ENCODE data around the gene SMAD5.

The SMAD5 gene

GRCh38 chr5:136133222-136133921 lies 727 bp downstream of the SMAD5 start:
- H3K18ac ChIP-seq (ENCODE audit: low read depth in 1 of 2, low read length in 2 of 2) = peak overlapping the region; percentile 97
- H2BK5ac ChIP-seq (ENCODE audit: low read depth, low read length, poor library complexity, severe bottlenecking) = peak overlapping the region; percentile 63
- H4K8ac ChIP-seq (ENCODE audit: low read length) = peak overlapping the region; percentile 90
- H2BK12ac ChIP-seq (ENCODE audit: low read length in 2 of 2) = no peak overlapping the region
- peak overlapping the region; percentile 87 to 99 for H3K14ac ChIP-seq (ENCODE audit: low read length in 2 of 2)
- H3K27me3 ChIP-seq (ENCODE audit: control insufficient read depth in 1 of 2, insufficient read depth in 1 of 2, low read length in 2 of 2) = no peaks in the 10 kb centered on the region
- WGBS = under 1% methylated on average over 32 of the region's 32 CpGs
- H3K4me3 ChIP-seq (ENCODE audit: insufficient read depth in 1 of 2, low read depth in 1 of 2, low read length in 2 of 2) = peak overlapping the region; percentile 97 to 98
- no peaks in the 10 kb centered on the region for H3K36me3 ChIP-seq (ENCODE audit: control insufficient read depth in 1 of 2, insufficient read depth in 2 of 2, low read depth in 1 of 2, low read length in 2 of 2)
- H3K4me2 ChIP-seq (ENCODE audit: low read length, poor library complexity, severe bottlenecking) = peak overlapping the region; percentile 77
- H2BK120ac ChIP-seq (ENCODE audit: low read depth, low read length) = peak overlapping the region; percentile 82
- peak overlapping the region; percentile 83 for H3K27ac ChIP-seq (ENCODE audit: low read length, poor library complexity, severe bottlenecking)
- peak overlapping the region; percentile 95 to 98 for H3K4ac ChIP-seq (ENCODE audit: low read depth in 1 of 2, low read length in 2 of 2)
- DNase-seq = peak; percentile 81
- H2AK5ac ChIP-seq (ENCODE audit: low read length, severe bottlenecking) = no peak overlapping the region
- H3K4me1 ChIP-seq (ENCODE audit: control insufficient read depth, insufficient read depth, low read depth, low read length) = peaks cover 5% of the 10 kb centered on the region
- H2AFZ ChIP-seq (ENCODE audit: low read depth, low read length) = peak overlapping the region; percentile 89
- H2BK15ac ChIP-seq (ENCODE audit: low read depth, poor library complexity, severe bottlenecking) = no peak overlapping the region
- H3K79me1 ChIP-seq (replicated peaks; ENCODE audit: low read length, poor library complexity, severe bottlenecking) = peaks cover 2% of the 10 kb centered on the region
- peak overlapping the region; percentile 80 for H4K91ac ChIP-seq (ENCODE audit: low read length)
- peak overlapping the region; percentile 3 to 92 for H3K23ac ChIP-seq (ENCODE audit: low read length in 2 of 2)
- H3K9ac ChIP-seq (ENCODE audit: low read length) = peak overlapping the region; percentile 97
- no peaks in the 10 kb centered on the region for H3K9me3 ChIP-seq (ENCODE audit: control insufficient read depth, low read length)

GRCh38 chr5:136133922-136134379 lies 1.3 kb downstream of the SMAD5 start:
- Histone ChIP-seq H2BK120ac (ENCODE audit: low read depth, low read length) (no peak overlapping the region), H4K8ac (ENCODE audit: low read length) (no peak overlapping the region), H3K4me1 (ENCODE audit: control insufficient read depth, insufficient read depth, low read depth, low read length) (peaks cover 5% of the 10 kb centered on the region), H3K27ac (ENCODE audit: low read length, poor library complexity, severe bottlenecking) (peak overlapping the region; percentile 83), H2BK5ac (ENCODE audit: low read depth, low read length, poor library complexity, severe bottlenecking) (no peak overlapping the region), H2AK5ac (ENCODE audit: low read length, severe bottlenecking) (no peak overlapping the region), H3K9me3 (ENCODE audit: control insufficient read depth, low read length) (no peaks in the 10 kb centered on the region), H3K36me3 (ENCODE audit: control insufficient read depth in 1 of 2, insufficient read depth in 2 of 2, low read depth in 1 of 2, low read length in 2 of 2) (no peaks in the 10 kb centered on the region), H2AFZ (ENCODE audit: low read depth, low read length) (no peak overlapping the region), H3K4ac (ENCODE audit: low read depth in 1 of 2, low read length in 2 of 2) (no peak overlapping the region), H3K9ac (ENCODE audit: low read length) (peak overlapping the region; percentile 97), H3K79me1 (replicated peaks; ENCODE audit: low read length, poor library complexity, severe bottlenecking) (peaks cover 2% of the 10 kb centered on the region), H3K14ac (ENCODE audit: low read length in 2 of 2) (no peak overlapping the region), H4K91ac (ENCODE audit: low read length) (no peak overlapping the region), H2BK15ac (ENCODE audit: low read depth, poor library complexity, severe bottlenecking) (no peak overlapping the region), H3K23ac (ENCODE audit: low read length in 2 of 2) (no peak overlapping the region), H3K4me2 (ENCODE audit: low read length, poor library complexity, severe bottlenecking) (peak overlapping the region; percentile 86), H3K27me3 (ENCODE audit: control insufficient read depth in 1 of 2, insufficient read depth in 1 of 2, low read length in 2 of 2) (no peaks in the 10 kb centered on the region), H2BK12ac (ENCODE audit: low read length in 2 of 2) (no peak overlapping the region), H3K18ac (ENCODE audit: low read depth in 1 of 2, low read length in 2 of 2) (no peak overlapping the region), H3K4me3 (ENCODE audit: insufficient read depth in 1 of 2, low read depth in 1 of 2, low read length in 2 of 2) (peak overlapping the region; percentile 97 to 98)
- 20% methylated on average over 4 of the region's 5 CpGs for WGBS
- DNase-seq = peak; percentile 21

DNA sequence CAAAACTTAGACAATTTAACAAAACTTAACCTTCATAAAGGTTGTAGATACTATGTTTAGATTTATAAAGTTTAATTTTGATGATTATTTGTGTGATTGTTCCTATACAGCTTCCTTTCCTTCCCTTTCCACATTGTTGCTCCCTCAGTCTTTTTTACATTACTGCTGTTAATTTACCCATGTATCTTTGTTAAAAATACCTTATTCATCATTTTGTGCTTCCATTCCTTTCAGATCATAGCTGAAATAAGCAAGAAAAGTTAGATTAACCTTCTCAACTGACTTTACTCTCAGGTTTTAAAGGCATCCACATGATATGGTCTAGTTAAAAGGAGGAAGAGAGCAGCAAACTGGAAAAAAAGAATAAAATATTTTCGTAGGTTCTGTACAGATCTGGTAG lies 2.0 kb downstream of the SMAD5 start:
- DNase-seq = no peak
- H3K4me3 ChIP-seq (ENCODE audit: insufficient read depth in 1 of 2, low read depth in 1 of 2, low read length in 2 of 2) = peak overlapping the region in 1 of 2 experiments; percentile 97
- H3K9ac ChIP-seq (ENCODE audit: low read length) = peak overlapping the region; percentile 97
- no peak overlapping the region for H2BK15ac ChIP-seq (ENCODE audit: low read depth, poor library complexity, severe bottlenecking)
- no peaks in the 10 kb centered on the region for H3K27me3 ChIP-seq (ENCODE audit: control insufficient read depth in 1 of 2, insufficient read depth in 1 of 2, low read length in 2 of 2)
- no peak overlapping the region for H2BK120ac ChIP-seq (ENCODE audit: low read depth, low read length)
- H3K27ac ChIP-seq (ENCODE audit: low read length, poor library complexity, severe bottlenecking) = no peak overlapping the region
- no peak overlapping the region for H2AFZ ChIP-seq (ENCODE audit: low read depth, low read length)
- no peaks in the 10 kb centered on the region for H3K9me3 ChIP-seq (ENCODE audit: control insufficient read depth, low read length)
- H3K79me1 ChIP-seq (replicated peaks; ENCODE audit: low read length, poor library complexity, severe bottlenecking) = peaks cover 2% of the 10 kb centered on the region
- H3K14ac ChIP-seq (ENCODE audit: low read length in 2 of 2) = no peak overlapping the region
- H4K91ac ChIP-seq (ENCODE audit: low read length) = no peak overlapping the region
- H3K36me3 ChIP-seq (ENCODE audit: control insufficient read depth in 1 of 2, insufficient read depth in 2 of 2, low read depth in 1 of 2, low read length in 2 of 2) = no peaks in the 10 kb centered on the region
- H3K4me1 ChIP-seq (ENCODE audit: control insufficient read depth, insufficient read depth, low read depth, low read length) = peaks cover 8% of the 10 kb centered on the region
- H2BK5ac ChIP-seq (ENCODE audit: low read depth, low read length, poor library complexity, severe bottlenecking) = no peak overlapping the region
- H2AK5ac ChIP-seq (ENCODE audit: low read length, severe bottlenecking) = no peak overlapping the region
- H2BK12ac ChIP-seq (ENCODE audit: low read length in 2 of 2) = no peak overlapping the region
- H3K23ac ChIP-seq (ENCODE audit: low read length in 2 of 2) = no peak overlapping the region
- WGBS = 86% methylated on average over 1 of the region's 1 CpG
- H3K18ac ChIP-seq (ENCODE audit: low read depth in 1 of 2, low read length in 2 of 2) = no peak overlapping the region
- H3K4ac ChIP-seq (ENCODE audit: low read depth in 1 of 2, low read length in 2 of 2) = no peak overlapping the region
- H3K4me2 ChIP-seq (ENCODE audit: low read length, poor library complexity, severe bottlenecking) = peak overlapping the region; percentile 41
- H4K8ac ChIP-seq (ENCODE audit: low read length) = no peak overlapping the region

GRCh38 chr5:136135536-136135935 lies 2.9 kb downstream of the SMAD5 start:
- H3K4me2 ChIP-seq (ENCODE audit: low read length, poor library complexity, severe bottlenecking) = no peak overlapping the region
- peak overlapping the region; percentile 97 for H3K9ac ChIP-seq (ENCODE audit: low read length)
- H3K79me1 ChIP-seq (replicated peaks; ENCODE audit: low read length, poor library complexity, severe bottlenecking) = peaks cover 2% of the 10 kb centered on the region
- H3K4ac ChIP-seq (ENCODE audit: low read depth in 1 of 2, low read length in 2 of 2) = no peak overlapping the region
- WGBS = 95% methylated on average over 2 of the region's 2 CpGs
- H3K9me3 ChIP-seq (ENCODE audit: control insufficient read depth, low read length) = no peaks in the 10 kb centered on the region
- H2BK12ac ChIP-seq (ENCODE audit: low read length in 2 of 2) = no peak overlapping the region
- H3K4me3 ChIP-seq (ENCODE audit: insufficient read depth in 1 of 2, low read depth in 1 of 2, low read length in 2 of 2) = peak overlapping the region in 1 of 2 experiments; percentile 97
- H4K91ac ChIP-seq (ENCODE audit: low read length) = no peak overlapping the region
- no peak overlapping the region for H2AK5ac ChIP-seq (ENCODE audit: low read length, severe bottlenecking)
- no peaks in the 10 kb centered on the region for H3K27me3 ChIP-seq (ENCODE audit: control insufficient read depth in 1 of 2, insufficient read depth in 1 of 2, low read length in 2 of 2)
- no peaks in the 10 kb centered on the region for H3K36me3 ChIP-seq (ENCODE audit: control insufficient read depth in 1 of 2, insufficient read depth in 2 of 2, low read depth in 1 of 2, low read length in 2 of 2)
- H4K8ac ChIP-seq (ENCODE audit: low read length) = no peak overlapping the region
- no peak overlapping the region for H2BK120ac ChIP-seq (ENCODE audit: low read depth, low read length)
- H3K4me1 ChIP-seq (ENCODE audit: control insufficient read depth, insufficient read depth, low read depth, low read length) = peaks cover 8% of the 10 kb centered on the region
- no peak overlapping the region for H2AFZ ChIP-seq (ENCODE audit: low read depth, low read length)
- no peak overlapping the region for H3K23ac ChIP-seq (ENCODE audit: low read length in 2 of 2)
- H3K18ac ChIP-seq (ENCODE audit: low read depth in 1 of 2, low read length in 2 of 2) = no peak overlapping the region
- H3K27ac ChIP-seq (ENCODE audit: low read length, poor library complexity, severe bottlenecking) = no peak overlapping the region
- no peak overlapping the region for H2BK5ac ChIP-seq (ENCODE audit: low read depth, low read length, poor library complexity, severe bottlenecking)
- no peak overlapping the region for H2BK15ac ChIP-seq (ENCODE audit: low read depth, poor library complexity, severe bottlenecking)
- DNase-seq = no peak
- H3K14ac ChIP-seq (ENCODE audit: low read length in 2 of 2) = no peak overlapping the region

All from mesenchymal stem cell (in vitro differentiated cells and primary cell).